Activated naive CD8-positive, alpha-beta T cell treated with anti-CD3 and anti-CD28 coated beads for 36 hours (primary cell): ENCODE measurements around the gene FAM186B. TPM values are rescaled to one million over a fixed set of nuclear protein-coding genes. Genes with fewer than 3 reads are reported as not detected.
A peak's percentile ranks its signal among the peaks of the same experiment; 100 is the strongest.

Source experiments
- DNase-seq: peaks from one replicate; pipeline ENCODE4 v3.0.0; 2021
- H3K27ac Mint-ChIP-seq: one replicate; pipeline ENCODE4 v1.8.0; 2022; ENCODE audit warnings: mild to moderate bottlenecking, moderate library complexity, mixed read lengths
- H3K27me3 Mint-ChIP-seq: one replicate; pipeline ENCODE4 v1.8.0; 2022; ENCODE audit warnings: mild to moderate bottlenecking, mixed read lengths
- H3K36me3 Mint-ChIP-seq: one replicate; pipeline ENCODE4 v1.8.0; 2021; ENCODE audit warnings: mild to moderate bottlenecking, mixed read lengths
- H3K4me1 Mint-ChIP-seq: one replicate; pipeline ENCODE4 v1.8.0; 2021; ENCODE audit warnings: mixed read lengths
- H3K4me3 Mint-ChIP-seq: one replicate; pipeline ENCODE4 v1.8.0; 2022; ENCODE audit warnings: mild to moderate bottlenecking, moderate library complexity, mixed read lengths
- H3K9me3 Mint-ChIP-seq: one replicate; pipeline ENCODE4 v1.8.0; 2022; ENCODE audit warnings: mixed read lengths
- total RNA-seq, 2 experiments: library from RNA; stranded (reverse); gene quantifications; one replicate each; pipeline ENCODE4 v1.2.3, GENCODE V29; 2021

The FAM186B gene
- total RNA-seq, 2 experiments from 2014 or later = 0.14 to 0.41 TPM

DNA sequence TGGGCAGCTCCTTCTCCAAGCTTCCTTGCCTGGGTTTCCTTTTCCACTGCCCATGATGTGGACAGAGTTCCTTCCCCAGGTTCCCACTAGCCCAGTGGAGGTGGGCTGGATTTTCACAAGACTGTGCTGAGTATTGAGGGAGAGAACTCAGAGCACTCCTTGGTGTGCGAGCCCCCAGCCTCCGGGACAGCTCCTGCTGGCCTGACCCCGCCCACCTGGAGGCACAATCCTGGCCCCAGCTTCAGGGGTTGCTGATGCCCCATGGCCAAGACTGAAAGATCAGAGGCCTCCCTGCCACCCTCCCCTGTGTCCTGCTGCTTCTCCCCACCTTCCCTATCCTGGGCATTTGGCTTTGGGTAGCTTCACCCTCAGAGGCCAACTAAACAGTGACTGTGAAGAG is 59.0 kb downstream of the FAM186B start:
- no peaks in the 10 kb centered on the region for H3K36me3 Mint-ChIP-seq
- no peaks in the 10 kb centered on the region for H3K9me3 Mint-ChIP-seq
- H3K27ac Mint-ChIP-seq = no peak overlapping the region
- H3K4me3 Mint-ChIP-seq = no peak overlapping the region
- no peak for DNase-seq
- peaks cover 25% of the 10 kb centered on the region for H3K4me1 Mint-ChIP-seq
- peaks cover 4% of the 10 kb centered on the region for H3K27me3 Mint-ChIP-seq

DNA sequence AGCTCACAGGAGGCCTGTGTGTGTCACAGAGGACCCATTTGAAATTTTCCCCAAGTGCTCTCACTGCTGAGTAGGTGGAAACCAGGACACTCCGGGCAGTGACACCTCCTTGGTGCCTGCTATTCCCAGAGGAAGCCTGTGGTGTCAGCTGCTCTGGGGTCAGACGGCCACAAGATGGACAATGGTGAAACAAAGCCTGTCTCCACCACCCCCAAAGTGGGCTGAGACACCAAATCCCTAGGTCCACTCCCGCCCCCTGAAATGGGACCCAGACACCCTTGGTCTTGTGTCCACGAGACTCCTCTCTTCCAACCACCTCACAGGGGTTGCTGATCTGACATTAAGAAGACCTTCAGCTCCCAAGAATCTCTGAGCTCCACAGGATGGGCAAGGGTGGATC is 59.6 kb downstream of the FAM186B start:
- H3K4me3 Mint-ChIP-seq = no peak overlapping the region
- peaks cover 25% of the 10 kb centered on the region for H3K4me1 Mint-ChIP-seq
- H3K27me3 Mint-ChIP-seq = peaks cover 4% of the 10 kb centered on the region
- no peaks in the 10 kb centered on the region for H3K36me3 Mint-ChIP-seq
- no peaks in the 10 kb centered on the region for H3K9me3 Mint-ChIP-seq
- H3K27ac Mint-ChIP-seq = no peak overlapping the region
- no peak for DNase-seq

DNA sequence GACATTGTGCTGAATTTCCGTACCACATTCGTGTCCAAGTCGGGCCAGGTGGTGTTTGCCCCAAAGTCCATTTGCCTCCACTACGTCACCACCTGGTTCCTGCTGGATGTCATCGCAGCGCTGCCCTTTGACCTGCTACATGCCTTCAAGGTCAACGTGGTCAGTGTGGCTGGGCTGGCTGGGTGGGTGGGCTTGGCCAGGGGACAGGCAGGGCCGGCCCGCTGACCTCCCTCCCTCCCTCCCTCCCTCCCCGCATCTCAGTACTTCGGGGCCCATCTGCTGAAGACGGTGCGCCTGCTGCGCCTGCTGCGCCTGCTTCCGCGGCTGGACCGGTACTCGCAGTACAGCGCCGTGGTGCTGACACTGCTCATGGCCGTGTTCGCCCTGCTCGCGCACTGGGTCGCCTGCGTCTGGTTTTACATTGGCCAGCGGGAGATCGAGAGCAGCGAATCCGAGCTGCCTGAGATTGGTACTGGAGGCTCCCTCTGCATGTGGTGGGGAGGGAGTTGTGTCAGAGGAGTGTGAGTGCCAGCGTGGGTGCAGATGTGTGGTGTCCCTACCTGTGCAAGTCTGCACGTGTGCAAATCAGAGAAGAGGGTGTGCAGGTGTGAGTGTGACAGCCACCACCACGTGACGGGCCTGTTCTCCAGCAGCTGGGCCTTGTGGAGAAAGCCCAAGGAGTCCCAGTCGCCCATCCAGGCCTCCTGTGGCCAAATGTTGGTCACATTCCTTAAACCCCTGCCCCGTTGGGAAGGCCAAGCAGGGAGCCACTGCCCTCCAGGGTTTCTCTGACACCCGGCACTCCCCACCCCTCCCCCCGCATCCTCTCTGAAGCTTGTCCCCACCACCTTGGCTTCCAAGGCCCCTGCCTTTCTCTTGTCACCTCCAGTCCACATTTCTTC is 61.3 kb downstream of the FAM186B start:
- Mint-ChIP-seq H3K4me3 (no peak overlapping the region), H3K27me3 (peaks cover 17% of the 10 kb centered on the region), H3K36me3 (no peaks in the 10 kb centered on the region), H3K4me1 (peaks cover 29% of the 10 kb centered on the region), H3K9me3 (no peaks in the 10 kb centered on the region), H3K27ac (no peak overlapping the region)
- no peak for DNase-seq

DNA sequence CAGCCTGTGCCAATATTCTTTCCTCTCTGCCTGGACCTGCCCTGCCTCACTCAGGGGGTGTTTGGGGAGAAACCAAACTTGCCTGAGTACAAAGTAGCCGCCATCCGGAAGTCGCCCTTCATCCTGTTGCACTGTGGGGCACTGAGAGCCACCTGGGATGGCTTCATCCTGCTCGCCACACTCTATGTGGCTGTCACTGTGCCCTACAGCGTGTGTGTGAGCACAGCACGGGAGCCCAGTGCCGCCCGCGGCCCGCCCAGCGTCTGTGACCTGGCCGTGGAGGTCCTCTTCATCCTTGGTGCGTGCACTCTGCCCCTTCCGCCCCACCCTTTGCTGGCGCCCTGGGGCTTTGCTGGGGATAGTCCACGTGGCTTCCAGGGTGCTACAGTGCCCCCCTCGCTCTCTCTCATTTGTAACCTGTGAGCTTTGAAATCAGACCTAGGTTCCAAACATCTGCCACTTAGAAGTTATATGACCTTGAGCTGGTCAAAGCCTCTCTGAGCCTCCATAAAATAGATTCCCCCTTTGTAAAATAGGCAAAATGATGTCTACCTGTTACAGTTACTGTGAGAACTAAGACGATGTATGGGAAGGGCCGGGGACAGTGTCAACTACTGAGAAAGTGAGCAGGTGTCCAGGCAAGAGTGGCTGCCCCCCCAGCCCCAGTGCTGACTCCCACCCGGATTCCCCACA is 62.1 kb downstream of the FAM186B start:
- peaks cover 17% of the 10 kb centered on the region for H3K27me3 Mint-ChIP-seq
- H3K4me3 Mint-ChIP-seq = peak overlapping the region; percentile 8
- no peaks in the 10 kb centered on the region for H3K9me3 Mint-ChIP-seq
- H3K36me3 Mint-ChIP-seq = no peaks in the 10 kb centered on the region
- peak overlapping the region; percentile 43 for H3K27ac Mint-ChIP-seq
- no peak for DNase-seq
- peaks cover 24% of the 10 kb centered on the region for H3K4me1 Mint-ChIP-seq

DNA sequence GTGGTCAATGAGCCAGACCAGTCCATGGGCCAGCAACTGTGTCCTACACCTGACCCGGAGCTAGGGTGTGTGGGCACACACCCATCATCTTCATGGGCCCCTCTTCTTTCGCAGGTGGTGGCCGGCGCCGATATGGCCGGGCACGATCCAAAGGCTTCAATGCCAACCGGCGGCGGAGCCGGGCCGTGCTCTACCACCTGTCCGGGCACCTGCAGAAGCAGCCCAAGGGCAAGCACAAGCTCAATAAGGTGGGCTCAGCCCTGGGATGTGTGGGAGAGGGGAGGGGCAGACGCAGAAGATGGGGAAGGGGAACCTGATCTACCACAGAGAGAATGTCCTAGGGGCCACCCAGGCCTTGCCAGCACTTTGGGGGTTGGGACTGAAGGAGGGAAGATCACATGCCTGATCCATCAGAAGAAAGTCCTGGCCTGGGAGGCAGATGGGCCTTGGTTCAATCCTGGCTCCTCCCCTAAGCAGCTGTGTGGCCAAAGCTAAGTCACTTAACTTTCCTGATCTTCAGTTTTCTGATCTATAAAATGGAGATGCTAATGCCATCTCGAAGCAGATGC is 62.8 kb downstream of the FAM186B start:
- Mint-ChIP-seq H3K27ac (peak overlapping the region; percentile 43), H3K4me1 (peaks cover 19% of the 10 kb centered on the region), H3K4me3 (no peak overlapping the region)

DNA sequence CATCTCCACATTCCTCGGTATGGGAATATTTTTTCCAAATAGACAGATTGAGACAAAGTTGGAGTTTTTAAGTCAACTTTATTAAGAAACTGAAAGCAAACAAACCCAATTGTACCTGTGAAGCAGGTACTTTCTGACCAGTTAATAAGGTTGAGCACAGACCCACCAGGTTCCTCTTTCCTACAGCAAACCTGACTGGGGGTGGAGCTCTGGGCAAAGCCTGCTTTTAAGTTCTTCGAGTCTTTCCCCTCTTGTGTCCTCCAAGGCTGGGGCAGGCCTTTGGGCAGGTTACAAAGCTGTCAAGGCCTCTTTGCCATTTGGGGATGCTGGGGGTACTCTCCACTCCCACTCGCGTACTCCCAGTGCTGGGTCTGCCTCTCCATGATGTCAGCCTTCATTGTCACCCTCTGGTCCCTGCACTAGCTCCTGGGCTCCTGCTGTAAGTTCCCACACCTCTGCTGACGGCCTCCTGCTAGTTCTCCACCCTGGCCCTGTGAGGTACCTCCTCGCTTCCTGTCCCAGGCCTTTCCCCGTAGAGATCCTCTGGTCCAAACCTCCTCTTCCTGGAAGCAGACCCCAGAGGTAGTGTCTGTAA is 63.4 kb downstream of the FAM186B start:
- H3K4me1 Mint-ChIP-seq = peaks cover 13% of the 10 kb centered on the region
- no peaks in the 10 kb centered on the region for H3K36me3 Mint-ChIP-seq
- no peak overlapping the region for H3K4me3 Mint-ChIP-seq
- H3K27ac Mint-ChIP-seq = no peak overlapping the region
- H3K27me3 Mint-ChIP-seq = peaks cover 30% of the 10 kb centered on the region
- H3K9me3 Mint-ChIP-seq = no peaks in the 10 kb centered on the region
- no peak for DNase-seq

More for the DNA sequence above, 62.8 kb downstream of the FAM186B start:
- no peak for DNase-seq
- Mint-ChIP-seq H3K27me3 (peaks cover 24% of the 10 kb centered on the region), H3K36me3 (no peaks in the 10 kb centered on the region), H3K9me3 (no peaks in the 10 kb centered on the region)

DNA sequence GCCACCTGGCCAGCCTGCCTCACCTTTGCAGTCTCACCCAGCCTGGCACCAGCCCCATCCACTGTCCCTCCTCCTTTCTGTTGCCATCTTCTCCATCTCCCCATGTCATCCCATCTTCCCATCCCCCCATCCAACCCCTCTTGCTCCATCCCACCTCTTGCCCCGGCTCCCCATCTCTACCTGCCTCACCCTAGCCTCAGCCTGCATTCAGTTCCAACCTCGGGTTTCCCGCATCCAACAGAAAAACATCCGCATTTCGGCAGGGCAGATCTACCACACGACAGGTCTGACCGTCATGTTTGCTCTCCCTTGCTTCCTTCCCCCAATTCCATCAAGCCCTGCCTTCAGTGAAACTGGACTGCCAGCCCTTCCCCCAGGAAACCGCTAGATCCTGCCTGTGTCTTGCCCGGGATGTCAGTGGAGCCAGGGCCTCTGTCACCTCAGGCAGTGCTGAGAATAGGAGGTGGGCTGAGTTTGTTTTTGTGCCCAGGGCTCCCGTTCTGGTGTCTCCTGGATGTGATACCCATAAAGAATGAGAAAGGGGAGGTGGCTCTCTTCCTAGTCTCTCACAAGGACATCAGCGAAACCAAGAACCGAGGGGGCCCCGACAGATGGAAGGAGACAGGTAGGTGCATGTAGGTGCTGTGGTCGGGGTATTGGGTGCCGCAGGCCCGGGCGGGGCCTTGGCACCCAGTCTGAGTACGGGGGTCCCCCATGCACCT is 64.1 kb downstream of the FAM186B start:
- Mint-ChIP-seq H3K36me3 (no peaks in the 10 kb centered on the region), H3K27me3 (peaks cover 37% of the 10 kb centered on the region), H3K27ac (no peak overlapping the region), H3K4me1 (peaks cover 15% of the 10 kb centered on the region), H3K9me3 (no peaks in the 10 kb centered on the region), H3K4me3 (no peak overlapping the region)
- DNase-seq = no peak

- H3K9me3 Mint-ChIP-seq = no peaks in the 10 kb centered on the region
- H3K4me1 Mint-ChIP-seq = peaks cover 15% of the 10 kb centered on the region
- no peak overlapping the region for H3K27ac Mint-ChIP-seq
- no peaks in the 10 kb centered on the region for H3K36me3 Mint-ChIP-seq
- peak overlapping the region; percentile 26 for H3K4me3 Mint-ChIP-seq
- peaks cover 38% of the 10 kb centered on the region for H3K27me3 Mint-ChIP-seq
- DNase-seq = no peak
Measured at GRCh38 chr12:49540229-49541139, 65.0 kb downstream of the FAM186B start.

GRCh38 chr12:49539406-49540228 is 65.8 kb downstream of the FAM186B start:
- H3K9me3 Mint-ChIP-seq = no peaks in the 10 kb centered on the region
- no peak for DNase-seq
- H3K27me3 Mint-ChIP-seq = peaks cover 38% of the 10 kb centered on the region
- no peaks in the 10 kb centered on the region for H3K36me3 Mint-ChIP-seq
- peaks cover 9% of the 10 kb centered on the region for H3K4me1 Mint-ChIP-seq
- peak overlapping the region; percentile 9 for H3K4me3 Mint-ChIP-seq
- no peak overlapping the region for H3K27ac Mint-ChIP-seq

- H3K36me3 Mint-ChIP-seq = no peaks in the 10 kb centered on the region
- peak within 1 kb of the TSS; percentile 66 for H3K4me3 Mint-ChIP-seq
- peak; percentile 82 for DNase-seq
- no peaks in the 10 kb centered on the region for H3K9me3 Mint-ChIP-seq
- H3K27me3 Mint-ChIP-seq = peaks cover 38% of the 10 kb centered on the region
- H3K27ac Mint-ChIP-seq = no peak within 1 kb of the TSS
- H3K4me1 Mint-ChIP-seq = peaks cover 8% of the 10 kb centered on the region
Measured at GRCh38 chr12:49538510-49539403, 66.7 kb downstream of the FAM186B start, which contains the start of gene KCNH3. TSS of gene KCNH3 (plus strand) at chr12:49539030. CDS start at chr12:49539417, 387 bp downstream.

- Mint-ChIP-seq H3K27ac (no peak overlapping the region), H3K4me3 (peak overlapping the region; percentile 66), H3K4me1 (peaks cover 6% of the 10 kb centered on the region), H3K27me3 (peaks cover 38% of the 10 kb centered on the region), H3K36me3 (no peaks in the 10 kb centered on the region), H3K9me3 (no peaks in the 10 kb centered on the region)
- DNase-seq = peak; percentile 40
Measured at GRCh38 chr12:49537752-49538509, 67.5 kb downstream of the FAM186B start.
